Measurements from ENCODE around the gene MAB21L1.

MAB21L1 gene

GRCh38 chr13:35475960-35476943, at the start of gene MAB21L1:
Gene MAB21L1, minus strand, starts transcription at chr13:35476689. Its CDS starts 551 bp downstream, at chr13:35476138.
- DNase-seq = peak; percentile 28 to 30

- no peak for DNase-seq
These were observed 47.7 kb upstream of the MAB21L1 start for GRCh38 chr13:35524171-35524570.

GRCh38 chr13:35518337-35518946, 42.0 kb upstream of the MAB21L1 start:
- DNase-seq = no peak

GRCh38 chr13:35514801-35515502, 38.5 kb upstream of the MAB21L1 start:
- DNase-seq = no peak

- no peak for DNase-seq
These were observed 37.6 kb upstream of the MAB21L1 start for GRCh38 chr13:35514061-35514477.

GRCh38 chr13:35512271-35512920, 35.9 kb upstream of the MAB21L1 start:
- DNase-seq = no peak

GRCh38 chr13:35502456-35502855, 26.0 kb upstream of the MAB21L1 start:
- DNase-seq = no peak

- DNase-seq = no peak
These were observed 25.3 kb upstream of the MAB21L1 start for GRCh38 chr13:35501661-35502235.

- no peak for DNase-seq
These were observed 23.7 kb upstream of the MAB21L1 start for GRCh38 chr13:35500144-35500543.

GRCh38 chr13:35499676-35500075, 23.2 kb upstream of the MAB21L1 start:
- DNase-seq = no peak

GRCh38 chr13:35499196-35499662, 22.7 kb upstream of the MAB21L1 start:
- DNase-seq = no peak

GRCh38 chr13:35498231-35498630, 21.7 kb upstream of the MAB21L1 start:
- no peak for DNase-seq

- no peak for DNase-seq
These were observed 20.4 kb upstream of the MAB21L1 start for GRCh38 chr13:35496761-35497386.

GRCh38 chr13:35496006-35496405, 19.5 kb upstream of the MAB21L1 start:
- no peak for DNase-seq

- no peak for DNase-seq
These were observed 12.6 kb upstream of the MAB21L1 start for GRCh38 chr13:35489050-35489449.

- DNase-seq = no peak
These were observed 8.9 kb upstream of the MAB21L1 start for GRCh38 chr13:35485424-35485823.

- DNase-seq = no peak
These were observed 7.9 kb upstream of the MAB21L1 start for GRCh38 chr13:35484384-35484783.

- DNase-seq = no peak
These were observed 7.3 kb upstream of the MAB21L1 start for GRCh38 chr13:35483761-35484160.

GRCh38 chr13:35482527-35482926, 6.0 kb upstream of the MAB21L1 start:
- DNase-seq = no peak

GRCh38 chr13:35481777-35482176, 5.3 kb upstream of the MAB21L1 start:
- no peak for DNase-seq

GRCh38 chr13:35480346-35480745, 3.9 kb upstream of the MAB21L1 start:
- DNase-seq = no peak

GRCh38 chr13:35479706-35480105, 3.2 kb upstream of the MAB21L1 start:
- DNase-seq = no peak

All from activated T-cell treated with anti-CD3 and anti-CD28 coated beads, Interleukin-2, amount 50 U/mL, for 48 hours (primary cell).